ENCODE measurements around the gene KCNC1.
A peak's percentile ranks its signal among the peaks of the same experiment; 100 is the strongest.

Gene KCNC1

DNA sequence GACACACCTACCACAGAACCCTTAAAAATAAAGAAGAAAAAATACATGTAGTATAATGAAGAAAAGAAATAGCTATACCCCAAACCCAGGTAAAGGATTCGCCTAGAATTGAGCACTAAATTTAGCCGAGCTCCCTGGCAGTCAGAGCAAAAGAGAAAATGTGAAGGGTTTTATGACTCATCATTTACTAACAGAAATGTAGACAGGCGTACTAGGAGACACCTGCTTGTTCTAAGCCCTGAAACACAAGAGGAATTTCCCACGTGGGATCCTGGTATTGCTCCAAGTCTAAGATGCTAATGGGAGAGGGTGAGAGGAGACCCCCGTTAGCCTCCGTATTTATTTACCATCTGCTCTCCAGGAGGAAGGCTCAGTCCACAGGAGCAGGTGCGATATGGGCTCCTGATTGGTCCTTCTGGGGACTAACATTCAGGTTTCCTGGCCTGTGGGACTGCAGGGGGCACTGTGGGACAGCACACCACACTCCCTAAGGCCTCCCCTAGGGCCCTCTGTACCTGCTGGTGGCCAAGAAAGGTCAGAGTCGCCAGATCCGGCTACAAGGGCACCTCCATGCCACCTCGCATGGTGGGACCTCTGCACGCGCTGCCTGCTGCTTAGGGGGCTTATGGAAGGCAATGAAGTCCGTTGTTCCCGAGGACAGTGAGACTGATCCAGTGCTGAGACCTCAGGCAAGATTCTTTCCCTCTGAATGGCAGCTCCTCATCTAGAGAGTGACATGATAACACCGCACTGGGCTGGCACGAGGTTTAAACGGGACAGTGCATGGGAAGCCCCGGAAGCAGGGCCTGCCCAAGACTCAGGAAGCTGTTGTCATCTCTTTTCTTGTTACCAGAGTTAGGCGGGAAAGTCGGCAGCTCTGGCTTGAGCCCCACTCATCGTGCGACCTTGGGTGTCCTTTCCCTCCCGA is 25.8 kb downstream of the KCNC1 start:
- peak; percentile 24 for DNase-seq

DNA sequence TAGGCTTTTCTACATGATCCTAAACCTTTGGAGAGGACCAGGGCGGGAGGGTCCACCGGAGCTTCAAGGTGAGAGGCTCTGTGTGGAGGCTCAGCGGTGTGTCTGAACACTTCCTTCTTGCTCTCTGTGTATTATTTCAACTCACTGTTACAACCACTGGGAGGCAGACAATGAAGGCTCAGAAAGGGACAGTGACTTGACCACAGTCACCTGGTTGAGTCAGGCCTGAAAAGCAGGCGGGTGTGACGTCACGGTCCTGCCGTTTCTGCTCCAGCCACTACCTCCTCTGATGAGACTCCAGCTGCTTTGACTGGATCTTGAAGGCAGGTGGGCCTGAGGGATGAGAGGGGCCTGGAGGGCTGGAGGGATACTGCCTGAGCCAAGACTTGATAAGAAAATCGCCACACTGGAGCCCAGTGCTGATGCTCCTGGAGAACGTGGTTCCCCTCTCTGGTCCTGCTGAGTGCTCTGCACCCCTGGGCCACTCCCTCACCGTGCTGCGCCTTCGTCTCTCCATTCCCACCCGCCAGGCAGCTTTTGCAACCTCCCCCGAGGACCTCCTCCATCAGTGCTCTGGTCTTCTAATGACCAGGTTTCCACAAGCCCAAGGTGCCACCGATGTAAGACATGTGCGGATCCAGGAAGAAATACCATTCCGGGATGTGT is 27.9 kb downstream of the KCNC1 start:
- DNase-seq, result no peak

DNA sequence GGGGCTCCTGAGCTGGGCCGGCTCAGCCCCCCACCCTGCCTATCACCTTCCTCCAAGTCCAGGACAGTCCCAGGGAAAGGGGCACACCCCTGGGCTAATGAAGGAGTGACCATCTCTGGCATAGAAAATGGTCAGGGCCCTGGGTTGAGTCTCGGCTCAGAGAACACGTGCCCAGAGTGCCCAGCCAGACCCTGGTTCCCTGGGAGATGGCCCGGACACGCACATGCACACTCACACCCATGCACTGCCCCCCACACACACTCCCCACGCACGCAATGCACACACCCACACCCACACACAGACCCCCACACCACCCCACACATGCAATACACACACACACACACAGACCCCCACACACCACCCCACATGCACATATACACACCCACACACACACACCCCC is 28.7 kb downstream of the KCNC1 start:
- no peak for DNase-seq

DNA sequence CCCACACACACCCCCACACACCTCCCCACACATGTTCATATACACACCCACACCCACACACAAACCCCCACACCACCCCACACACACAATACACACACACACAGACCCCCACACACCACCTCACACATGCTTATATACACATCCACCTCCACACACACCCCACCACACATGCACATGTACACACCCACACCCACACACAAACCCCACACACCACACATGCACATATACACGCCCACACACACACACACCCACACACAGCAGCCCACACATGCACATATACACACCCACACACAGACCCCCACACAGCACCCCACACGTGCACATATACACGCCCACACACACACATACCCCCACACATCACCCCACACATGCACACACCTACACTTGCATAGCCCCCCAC is 29.1 kb downstream of the KCNC1 start:
- no peak for DNase-seq

DNA sequence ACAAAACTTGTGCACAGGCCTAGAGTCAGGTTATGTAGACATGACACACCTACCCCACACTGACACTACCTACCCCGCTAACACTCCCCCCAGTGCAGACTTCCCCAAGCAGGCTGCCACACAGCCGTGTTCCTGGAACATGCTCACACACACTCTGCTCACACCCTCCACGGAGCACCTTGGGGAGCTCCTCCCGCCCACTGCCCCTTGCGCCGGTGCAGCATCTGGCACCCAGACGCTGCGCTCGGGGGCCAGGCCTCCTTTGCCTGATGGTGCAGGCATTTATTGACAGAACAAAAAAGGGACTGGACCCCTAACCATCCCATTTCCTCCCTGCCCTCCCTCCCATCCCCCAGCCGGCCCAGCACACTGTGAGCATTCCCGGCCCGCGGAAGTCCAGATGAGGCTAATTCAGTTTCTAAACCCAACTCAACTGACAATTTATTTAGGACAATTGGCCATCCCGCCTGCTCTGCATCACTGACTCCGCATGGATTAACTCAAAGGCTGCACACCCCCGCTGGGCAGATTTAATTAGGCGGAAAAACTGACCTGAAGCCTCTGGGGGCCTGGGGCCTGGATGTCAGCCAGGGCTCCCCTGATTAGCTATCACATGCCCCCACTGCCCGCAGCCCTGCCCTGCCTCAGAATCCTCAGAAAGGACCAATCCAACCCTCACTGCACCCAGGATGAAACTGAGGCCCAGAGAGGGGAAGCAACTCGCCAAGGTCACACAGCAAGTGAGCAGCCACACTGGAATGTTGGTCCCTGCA is 30.1 kb downstream of the KCNC1 start:
- DNase-seq, result no peak

DNA sequence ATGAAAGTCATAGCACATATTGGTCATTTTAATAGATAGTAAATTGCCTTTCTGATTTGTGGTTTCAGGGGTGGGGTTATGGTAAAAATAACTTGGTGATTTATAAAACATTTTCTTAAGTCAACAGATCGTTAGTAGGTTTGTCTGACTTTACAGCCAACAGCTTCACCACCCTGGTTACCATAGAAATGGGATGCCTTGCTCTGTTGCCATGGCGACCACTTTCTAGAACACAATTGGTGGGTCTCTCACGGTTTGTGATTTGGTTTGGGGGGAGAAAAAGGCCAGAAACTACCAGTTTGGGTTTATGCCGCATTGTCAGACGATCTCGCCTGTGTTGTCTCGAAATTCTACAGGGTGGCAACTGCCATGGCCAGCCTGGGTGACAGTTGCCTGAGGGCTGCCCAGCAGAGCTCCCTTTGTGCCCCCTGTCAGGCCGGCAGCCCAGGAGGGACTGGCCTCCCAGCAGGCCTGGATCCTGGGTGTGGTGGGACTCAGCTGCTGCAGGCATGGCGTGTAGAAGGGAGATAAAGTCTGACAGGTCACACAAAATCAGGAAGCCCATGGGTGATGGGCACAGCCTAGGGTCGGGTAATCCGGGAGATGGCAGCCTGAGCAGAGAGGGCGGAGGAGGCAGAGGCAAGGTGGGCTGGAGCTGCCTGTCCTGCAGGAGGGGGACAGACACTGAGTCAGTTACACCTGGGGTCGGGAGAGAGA is 30.9 kb downstream of the KCNC1 start:
- DNase-seq, result no peak

DNA sequence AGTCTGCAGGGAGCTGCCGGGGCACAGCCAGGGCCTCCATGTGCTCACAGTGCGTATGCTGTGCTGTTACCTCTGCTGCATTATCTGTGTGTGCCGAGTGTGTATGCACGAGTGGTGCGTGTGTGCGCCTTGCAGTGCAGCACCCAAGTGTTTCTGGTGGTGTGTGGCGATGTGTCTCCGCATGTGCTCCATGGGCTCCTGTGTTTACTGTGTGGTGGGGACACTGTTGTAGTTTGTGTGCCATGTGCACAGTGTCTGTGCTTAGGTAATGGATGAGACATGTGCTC is 31.4 kb downstream of the KCNC1 start:
- DNase-seq, result no peak

DNA sequence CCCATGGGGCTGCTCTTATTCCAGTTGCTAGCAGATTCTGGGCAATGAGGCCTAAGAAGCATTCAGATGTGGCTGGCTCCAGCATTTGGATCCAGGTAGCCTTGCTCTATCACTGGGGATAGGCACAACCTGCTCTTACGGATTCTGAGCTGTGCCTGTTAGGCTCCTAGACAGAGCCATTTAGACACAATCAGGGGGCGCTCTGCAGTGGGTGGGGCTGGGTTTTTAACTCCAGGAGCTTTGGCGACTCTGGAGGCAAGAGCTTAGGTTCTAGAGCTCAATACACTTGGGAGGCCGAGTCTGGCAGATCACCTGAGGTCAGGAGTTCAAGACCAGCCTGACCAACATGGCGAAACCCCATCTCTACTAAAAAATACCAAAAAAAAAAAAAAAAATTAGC is 32.0 kb downstream of the KCNC1 start:
- no peak for DNase-seq

DNA sequence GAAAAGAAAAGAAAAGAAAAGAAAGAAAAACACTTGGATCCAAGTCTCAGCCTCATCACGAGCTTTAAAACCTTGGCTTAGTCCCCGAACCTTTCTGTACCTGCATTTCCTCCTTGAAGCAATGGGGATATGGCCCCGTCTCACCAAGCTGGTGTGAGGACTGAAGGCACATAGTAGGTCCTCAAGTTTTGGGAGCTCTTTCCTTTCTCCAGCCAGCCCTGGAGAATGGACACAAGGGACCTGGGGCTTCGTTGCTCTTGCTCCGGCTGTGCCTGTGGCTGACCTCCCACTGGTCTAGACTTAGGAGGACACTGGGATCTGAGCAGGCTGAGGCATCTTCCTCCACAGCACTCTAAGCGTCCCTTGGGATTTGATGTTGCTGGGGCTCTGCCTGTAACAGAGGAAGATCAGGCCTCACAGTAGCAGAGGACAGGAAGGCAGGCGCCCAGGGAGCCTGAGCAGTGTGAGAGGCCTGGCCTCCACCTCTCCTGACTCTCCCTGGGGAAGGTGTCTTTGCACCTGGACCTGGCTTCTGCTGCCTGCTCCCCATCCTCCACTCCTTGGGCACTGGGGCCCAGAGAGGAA is 32.8 kb downstream of the KCNC1 start:
- no peak for DNase-seq

DNA sequence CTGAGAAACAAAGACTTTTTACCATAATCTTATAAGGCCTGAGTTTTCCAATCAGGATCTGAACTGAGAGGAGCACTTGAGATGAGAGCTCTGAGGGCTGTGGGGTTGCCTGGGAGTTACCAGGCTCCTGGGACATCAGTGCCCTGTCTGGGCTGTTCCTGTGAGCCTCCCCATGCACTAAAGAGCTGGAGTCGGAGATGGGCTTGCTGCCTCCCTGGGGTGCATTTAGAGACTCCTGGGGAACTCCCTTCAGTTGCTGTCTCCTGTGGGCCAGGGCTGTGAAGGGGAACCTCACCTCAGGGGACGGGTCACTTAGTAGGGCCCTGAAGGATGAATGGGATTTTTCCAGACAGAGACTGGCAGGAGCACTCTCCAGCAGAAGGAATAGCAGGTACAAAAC is 33.3 kb downstream of the KCNC1 start:
- no peak for DNase-seq

DNA sequence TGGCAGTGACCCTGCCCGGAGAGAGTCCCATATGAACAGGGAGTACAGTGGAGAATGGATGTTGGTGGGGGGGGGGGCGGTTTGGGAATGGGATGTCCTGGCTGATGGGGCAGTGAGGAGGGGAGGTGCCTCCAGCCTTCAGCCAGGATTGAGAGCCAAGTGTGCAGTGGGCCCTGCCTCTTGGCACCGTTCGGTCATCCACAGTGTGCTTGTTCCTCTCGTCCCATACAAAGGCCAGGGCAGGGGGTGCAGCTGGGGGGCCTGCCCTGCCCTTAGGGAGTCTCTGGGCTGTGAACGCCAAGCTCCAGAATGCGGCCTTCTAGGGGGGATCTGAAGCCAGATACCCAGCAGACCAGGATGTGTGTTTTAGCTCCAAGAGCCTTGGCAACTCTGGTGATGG is 34.0 kb downstream of the KCNC1 start:
- DNase-seq, result no peak

DNA sequence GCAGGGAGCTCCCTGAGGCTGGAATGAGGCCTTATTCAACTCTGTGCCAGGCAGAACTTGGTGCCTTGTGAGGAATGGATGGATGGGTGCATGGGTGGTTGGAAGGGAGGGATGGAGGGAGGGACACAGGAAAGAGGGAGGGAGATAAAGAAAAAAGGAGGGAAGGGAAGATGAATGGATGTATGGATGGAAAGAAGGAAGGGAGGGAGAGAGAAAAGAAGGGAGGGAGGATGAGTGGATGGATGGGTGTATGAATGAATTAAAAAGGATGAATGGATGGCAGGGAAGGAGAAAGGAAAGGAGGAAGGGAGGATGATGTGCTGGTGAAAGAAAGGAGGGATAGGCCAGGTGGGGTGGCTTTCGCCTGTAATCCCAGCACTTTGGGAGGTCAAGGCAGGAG is 34.6 kb downstream of the KCNC1 start:
- DNase-seq, result no peak

DNA sequence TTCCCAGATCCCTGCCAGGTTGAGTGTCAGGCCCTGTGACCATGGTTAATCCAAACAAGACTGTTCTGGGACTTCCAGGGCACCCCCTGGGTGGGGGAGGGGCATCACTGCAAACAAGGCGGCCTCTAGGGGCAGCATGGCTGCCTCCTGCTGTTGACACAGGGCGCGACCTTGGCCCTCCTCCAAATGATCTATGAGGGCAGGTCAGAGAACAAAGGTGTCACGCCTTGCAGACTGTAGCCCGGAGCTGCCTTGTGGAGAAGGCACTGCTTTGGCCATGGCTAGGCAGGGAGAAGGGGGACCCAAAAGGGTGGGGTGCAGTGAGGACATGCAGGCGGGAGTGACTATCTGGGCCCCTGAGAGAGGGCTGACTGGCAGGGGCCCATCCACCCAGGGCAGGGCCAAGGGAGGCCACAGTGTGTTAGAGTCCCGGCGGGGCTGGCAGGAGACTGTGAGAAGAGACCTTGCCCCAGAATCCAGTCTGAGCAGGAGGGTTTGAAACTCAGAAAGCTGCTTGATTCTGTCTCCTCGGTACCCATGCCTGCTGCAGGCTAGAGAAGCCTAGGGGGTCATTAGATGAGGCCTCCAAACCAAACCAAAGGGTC is 35.6 kb downstream of the KCNC1 start:
- peak; percentile 59 for DNase-seq

DNA sequence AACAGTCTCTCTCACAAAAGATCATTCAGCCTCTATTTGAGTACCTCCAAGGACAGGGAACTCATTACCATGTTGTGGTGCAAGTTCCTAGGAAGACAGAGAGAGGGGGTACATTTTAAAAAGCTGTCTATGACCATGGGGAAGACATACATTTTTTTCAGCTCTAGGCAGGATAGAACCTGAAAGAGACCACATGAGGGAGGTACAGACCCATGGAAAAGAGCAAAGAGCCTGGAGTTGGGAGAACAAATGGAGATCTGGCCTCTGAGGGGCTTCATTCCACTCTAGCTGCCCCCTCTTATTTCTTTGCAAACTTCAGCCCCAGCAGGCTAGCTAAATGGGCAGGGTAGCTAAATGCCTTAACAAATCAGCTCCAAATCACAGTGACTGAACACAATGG is 36.3 kb downstream of the KCNC1 start:
- no peak for DNase-seq

DNA sequence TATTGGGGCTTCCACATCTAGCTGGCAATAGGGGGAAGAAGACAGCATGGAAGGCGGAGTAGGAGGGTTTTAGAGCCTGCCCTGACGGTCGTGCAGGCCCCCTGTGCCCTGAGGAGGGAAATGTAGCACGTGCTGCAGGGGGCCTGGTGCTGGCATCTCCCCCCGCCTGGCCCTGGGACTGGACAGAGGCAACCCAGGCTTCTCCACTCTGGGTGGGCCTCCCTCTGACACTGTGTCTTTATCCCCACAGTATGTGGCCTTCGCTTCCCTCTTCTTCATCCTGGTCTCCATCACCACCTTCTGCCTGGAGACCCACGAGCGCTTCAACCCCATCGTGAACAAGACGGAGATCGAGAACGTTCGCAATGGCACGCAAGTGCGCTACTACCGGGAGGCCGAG is 36.8 kb downstream of the KCNC1 start:
- DNase-seq, result no peak

DNA sequence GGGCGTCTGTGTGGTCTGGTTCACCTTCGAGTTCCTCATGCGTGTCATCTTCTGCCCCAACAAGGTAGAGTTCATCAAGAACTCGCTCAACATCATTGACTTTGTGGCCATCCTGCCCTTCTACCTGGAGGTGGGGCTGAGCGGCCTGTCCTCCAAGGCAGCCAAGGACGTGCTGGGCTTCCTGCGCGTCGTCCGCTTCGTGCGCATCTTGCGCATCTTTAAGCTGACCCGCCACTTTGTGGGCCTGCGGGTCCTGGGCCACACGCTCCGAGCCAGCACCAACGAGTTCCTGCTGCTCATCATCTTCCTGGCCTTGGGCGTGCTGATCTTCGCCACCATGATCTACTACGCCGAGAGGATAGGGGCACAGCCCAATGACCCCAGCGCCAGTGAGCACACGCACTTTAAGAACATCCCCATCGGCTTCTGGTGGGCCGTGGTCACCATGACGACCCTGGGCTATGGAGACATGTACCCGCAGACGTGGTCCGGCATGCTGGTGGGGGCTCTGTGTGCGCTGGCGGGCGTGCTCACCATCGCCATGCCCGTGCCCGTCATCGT is 37.3 kb downstream of the KCNC1 start:
- DNase-seq, result no peak

DNA sequence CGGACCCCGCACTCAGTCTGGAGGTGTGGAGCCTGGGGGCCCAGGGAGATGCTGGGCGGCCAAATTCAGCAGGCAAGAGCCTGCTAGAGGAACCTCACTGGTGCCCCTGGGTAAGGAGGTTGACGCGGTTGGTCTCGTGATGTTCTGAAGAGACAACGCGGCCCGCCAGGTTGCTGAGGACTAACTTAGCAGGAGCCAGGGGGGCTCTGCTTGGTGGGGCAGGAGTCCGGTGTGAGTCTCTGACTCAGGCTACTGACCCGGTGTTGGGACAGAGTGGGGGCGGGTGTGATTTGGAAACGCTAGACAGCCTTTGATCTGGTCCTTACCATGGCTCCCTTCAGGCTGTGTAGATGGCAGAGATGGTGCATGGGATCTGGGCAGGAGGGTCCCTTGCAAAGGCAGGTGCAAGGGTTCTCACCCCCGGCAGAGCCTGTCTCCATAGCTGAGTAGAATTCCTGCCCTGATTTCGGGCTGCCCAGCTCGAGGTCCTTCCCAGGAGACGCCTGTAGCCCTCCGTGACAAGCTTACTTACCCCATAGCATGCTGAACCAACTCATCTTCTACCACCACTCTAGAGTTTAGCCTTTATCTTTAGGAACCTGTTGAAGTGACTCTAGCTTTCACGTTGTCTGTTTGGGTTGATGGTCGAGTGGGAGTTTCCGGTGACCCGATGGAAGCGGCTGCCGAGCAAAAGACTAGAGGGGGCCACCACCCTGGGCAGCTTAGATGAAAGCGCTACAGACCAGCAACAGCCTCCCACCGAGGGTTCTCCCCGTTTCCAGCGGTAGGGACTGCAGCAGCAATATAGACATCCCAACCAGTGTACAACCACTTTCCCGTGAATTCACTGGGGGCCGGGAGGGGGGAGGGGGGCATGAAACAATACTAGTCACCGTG is 38.4 kb downstream of the KCNC1 start:
- DNase-seq, result no peak

DNA sequence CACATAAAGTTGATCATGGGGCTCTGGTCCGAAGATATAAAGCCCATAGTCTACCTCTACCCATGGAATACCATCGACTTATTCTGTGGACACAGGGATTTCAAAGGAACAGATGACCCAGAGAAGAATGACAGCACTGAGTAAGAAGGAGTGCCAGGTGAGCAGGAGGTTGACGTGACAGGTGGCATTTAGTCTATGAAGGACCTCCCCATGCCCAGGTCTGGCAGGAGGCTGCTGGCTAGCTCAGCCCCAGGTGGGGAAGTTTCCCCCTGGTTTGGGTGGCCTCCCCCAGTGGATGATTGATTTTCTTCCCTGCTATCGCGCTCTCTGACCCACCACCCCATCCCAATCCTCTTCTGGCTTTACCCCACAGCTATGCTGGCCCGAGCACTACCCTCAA is 39.1 kb downstream of the KCNC1 start:
- no peak for DNase-seq

DNA sequence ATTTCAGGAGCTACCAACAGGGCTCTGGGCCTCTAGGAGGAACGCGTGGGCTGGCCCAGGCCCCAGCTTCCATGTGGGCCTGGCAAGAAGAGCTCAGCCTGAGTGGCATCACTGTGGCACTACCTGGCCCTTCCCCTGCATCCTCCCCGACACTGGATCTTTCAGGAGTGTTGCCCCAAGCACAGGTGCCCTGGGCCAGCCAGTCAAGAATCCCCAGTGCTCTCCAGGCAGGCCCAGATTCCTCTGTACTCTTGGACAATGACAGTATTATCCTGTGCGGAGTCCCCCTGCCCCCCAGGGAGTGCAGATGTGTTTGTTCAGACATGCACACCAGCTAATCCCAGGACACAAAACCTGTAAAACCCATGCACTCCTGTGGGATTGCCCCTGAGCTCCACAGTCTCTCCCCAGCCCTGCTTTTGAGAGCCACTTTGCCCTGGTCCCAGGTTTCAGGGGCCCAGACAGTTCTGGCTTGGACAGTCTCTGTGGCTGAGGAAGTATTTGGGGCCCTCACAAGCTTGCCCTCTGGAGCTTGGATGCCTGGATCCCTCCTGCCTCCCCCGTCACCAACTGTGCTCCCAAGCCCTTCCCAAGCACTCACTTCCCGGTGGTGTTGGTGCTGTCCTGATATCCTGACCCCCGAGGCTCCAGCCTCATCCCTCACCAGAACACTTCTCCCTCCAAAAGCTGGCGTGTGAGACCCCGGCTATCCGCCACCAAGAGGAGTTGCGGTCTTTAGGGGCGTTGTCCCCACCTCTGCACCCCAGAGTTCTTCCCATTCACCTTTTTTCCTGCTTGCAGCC is 39.9 kb downstream of the KCNC1 start:
- no peak for DNase-seq

DNA sequence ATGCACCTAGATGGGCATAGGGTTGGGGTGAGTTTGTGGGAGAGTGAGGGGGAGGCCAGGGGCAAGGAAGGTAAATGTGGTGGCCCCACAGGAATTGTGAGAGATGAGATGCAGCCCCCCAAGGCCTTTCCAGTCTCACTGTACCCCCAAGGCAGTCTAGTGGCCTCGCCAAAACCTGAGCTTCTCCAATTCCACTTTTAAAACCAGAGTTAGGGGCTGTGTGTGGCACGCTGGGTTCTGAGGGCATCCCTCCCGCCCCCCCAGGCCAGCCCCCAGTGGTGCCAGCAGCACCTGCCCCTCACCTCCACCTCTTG is 40.4 kb downstream of the KCNC1 start:
- no peak for DNase-seq
